ENCODE data around the gene HIVEP2.

The HIVEP2 gene

GRCh38 chr6:142908235-142908634 lies 36.7 kb downstream of the HIVEP2 start:
- in situ Hi-C loops (cut with HindIII; ENCODE audit: low pct_unique_long_range_greater_than_20kb, low sequenced_read_pairs): no loop called here
- TF ChIP-seq JUND (IDR thresholded peaks at IDR 0.05; ENCODE audit: low read depth): no peak
- no peak for DNase-seq (ENCODE audit: low read depth in 1 of 2, low spot score in 1 of 2)

GRCh38 chr6:142907544-142907943 lies 37.4 kb downstream of the HIVEP2 start:
- TF ChIP-seq JUND (IDR thresholded peaks at IDR 0.05; ENCODE audit: low read depth): no peak
- DNase-seq (ENCODE audit: low read depth in 1 of 2, low spot score in 1 of 2): no peak
- in situ Hi-C loops (cut with HindIII; ENCODE audit: low pct_unique_long_range_greater_than_20kb, low sequenced_read_pairs): no loop called here

GRCh38 chr6:142906945-142907470 lies 38.0 kb downstream of the HIVEP2 start:
- no peak for TF ChIP-seq JUND (IDR thresholded peaks at IDR 0.05; ENCODE audit: low read depth)
- in situ Hi-C loops (cut with HindIII; ENCODE audit: low pct_unique_long_range_greater_than_20kb, low sequenced_read_pairs): no loop called here
- no peak for DNase-seq (ENCODE audit: low read depth in 1 of 2, low spot score in 1 of 2)

GRCh38 chr6:142903812-142904211 lies 41.2 kb downstream of the HIVEP2 start:
- DNase-seq (ENCODE audit: low read depth in 1 of 2, low spot score in 1 of 2): no peak
- in situ Hi-C loops (cut with HindIII; ENCODE audit: low pct_unique_long_range_greater_than_20kb, low sequenced_read_pairs): no loop called here

GRCh38 chr6:142902636-142903053 lies 42.3 kb downstream of the HIVEP2 start:
- DNase-seq (ENCODE audit: low read depth in 1 of 2, low spot score in 1 of 2): no peak
- TF ChIP-seq JUND (IDR thresholded peaks at IDR 0.05; ENCODE audit: low read depth): no peak
- in situ Hi-C loops (cut with HindIII; ENCODE audit: low pct_unique_long_range_greater_than_20kb, low sequenced_read_pairs): no loop called here

More at GRCh38 chr6:142903812-142904211, 41.2 kb downstream of the HIVEP2 start:
- no peak for TF ChIP-seq JUND (IDR thresholded peaks at IDR 0.05; ENCODE audit: low read depth)

- in situ Hi-C loops (cut with HindIII; ENCODE audit: low pct_unique_long_range_greater_than_20kb, low sequenced_read_pairs): no loop called here
- DNase-seq (ENCODE audit: low read depth in 1 of 2, low spot score in 1 of 2): no peak
- no peak for TF ChIP-seq JUND (IDR thresholded peaks at IDR 0.05; ENCODE audit: low read depth)
Observed at GRCh38 chr6:142901611-142902010, 43.4 kb downstream of the HIVEP2 start.

- in situ Hi-C loops (cut with HindIII; ENCODE audit: low pct_unique_long_range_greater_than_20kb, low sequenced_read_pairs): no loop called here
- no peak for TF ChIP-seq JUND (IDR thresholded peaks at IDR 0.05; ENCODE audit: low read depth)
- DNase-seq (ENCODE audit: low read depth in 1 of 2, low spot score in 1 of 2): no peak
Observed at GRCh38 chr6:142900227-142900971, 44.6 kb downstream of the HIVEP2 start.

GRCh38 chr6:142898927-142899895 lies 45.8 kb downstream of the HIVEP2 start:
- DNase-seq (ENCODE audit: low read depth in 1 of 2, low spot score in 1 of 2): no peak
- TF ChIP-seq JUND (IDR thresholded peaks at IDR 0.05; ENCODE audit: low read depth): no peak
- in situ Hi-C loops (cut with HindIII; ENCODE audit: low pct_unique_long_range_greater_than_20kb, low sequenced_read_pairs): no loop called here

GRCh38 chr6:142897659-142898058 lies 47.3 kb downstream of the HIVEP2 start:
- TF ChIP-seq JUND (IDR thresholded peaks at IDR 0.05; ENCODE audit: low read depth): no peak
- DNase-seq (ENCODE audit: low read depth in 1 of 2, low spot score in 1 of 2): no peak
- in situ Hi-C loops (cut with HindIII; ENCODE audit: low pct_unique_long_range_greater_than_20kb, low sequenced_read_pairs): no loop called here

GRCh38 chr6:142896732-142897131 lies 48.2 kb downstream of the HIVEP2 start:
- in situ Hi-C loops (cut with HindIII; ENCODE audit: low pct_unique_long_range_greater_than_20kb, low sequenced_read_pairs): no loop called here

GRCh38 chr6:142893088-142893487 lies 51.9 kb downstream of the HIVEP2 start:
- no peak for TF ChIP-seq JUND (IDR thresholded peaks at IDR 0.05; ENCODE audit: low read depth)
- in situ Hi-C loops (cut with HindIII; ENCODE audit: low pct_unique_long_range_greater_than_20kb, low sequenced_read_pairs): no loop called here
- no peak for DNase-seq (ENCODE audit: low read depth in 1 of 2, low spot score in 1 of 2)

More at GRCh38 chr6:142896732-142897131, 48.2 kb downstream of the HIVEP2 start:
- TF ChIP-seq JUND (IDR thresholded peaks at IDR 0.05; ENCODE audit: low read depth): no peak
- DNase-seq (ENCODE audit: low read depth in 1 of 2, low spot score in 1 of 2): no peak

- no peak for TF ChIP-seq JUND (IDR thresholded peaks at IDR 0.05; ENCODE audit: low read depth)
- DNase-seq (ENCODE audit: low read depth in 1 of 2, low spot score in 1 of 2): no peak
- in situ Hi-C loops (cut with HindIII; ENCODE audit: low pct_unique_long_range_greater_than_20kb, low sequenced_read_pairs): no loop called here
Observed at GRCh38 chr6:142892254-142893021, 52.5 kb downstream of the HIVEP2 start.
